SK-MEL-5 (cell line): Measurements from ENCODE around the gene ELOA. TPM values are rescaled to one million over a fixed set of nuclear protein-coding genes. Genes with fewer than 3 reads are reported as not detected.
"Not testable (repeated sequence)": the region's sequence is repeated elsewhere in the genome, so short reads cannot be mapped to it uniquely, and the experiment has no call there.

ENCODE experiments used
- DNase-seq: peaks from one replicate; pipeline ENCODE4 v3.0.0-alpha.2; 2016; ENCODE audit warnings: low read depth, low spot score
- in situ Hi-C: cut with HindIII; loops from 2 replicates; pipeline ENCODE4 v1.10.0; 2016; ENCODE audit warnings: low sequenced_read_pairs, high pct_unique_total_duplicates, low pct_unique_long_range_greater_than_20kb
- total RNA-seq: library from RNA; depleted of rRNA; stranded (reverse); fragments of >200 nt; shearing (Covaris generic); gene quantifications from 2 replicates; pipeline ENCODE4 v1.2.3, GENCODE V29; 2014

Gene ELOA
- total RNA-seq, 1 experiment from 2014 or later, result 53.4 TPM

GRCh38 chr1:23726686-23727085 is 16.6 kb upstream of the ELOA start:
- in situ Hi-C loops, result no loop called here
- no peak for DNase-seq

GRCh38 chr1:23727362-23727811 is 15.9 kb upstream of the ELOA start:
- in situ Hi-C loops, result no loop called here
- DNase-seq, result no peak

- DNase-seq, result no peak
- in situ Hi-C loops, result no loop called here
These were observed 10.7 kb upstream of the ELOA start for GRCh38 chr1:23732363-23733224.

- in situ Hi-C loops, result not testable (repeated sequence)
These were observed 10.0 kb upstream of the ELOA start for GRCh38 chr1:23733281-23733680.

GRCh38 chr1:23736437-23737134 is 6.7 kb upstream of the ELOA start:
- no peak for DNase-seq
- in situ Hi-C loops, result no loop called here

More at GRCh38 chr1:23733281-23733680, 10.0 kb upstream of the ELOA start:
- not testable (repeated sequence) for DNase-seq

GRCh38 chr1:23741609-23742008 is 1.7 kb upstream of the ELOA start:
- in situ Hi-C loops, result no loop called here
- no peak for DNase-seq

- in situ Hi-C loops, result no loop called here
- DNase-seq, result no peak
These were observed 493 bp upstream of the ELOA start for GRCh38 chr1:23742670-23743286.

GRCh38 chr1:23745515-23745914 is 2.2 kb downstream of the ELOA start:
- in situ Hi-C loops, result no loop called here
- peak; percentile 69 for DNase-seq

- in situ Hi-C loops, result no loop called here
- DNase-seq, result no peak
These were observed 4.7 kb downstream of the ELOA start for GRCh38 chr1:23748016-23748415.

- in situ Hi-C loops, result no loop called here
- peak; percentile 75 for DNase-seq
These were observed 8.0 kb downstream of the ELOA start for GRCh38 chr1:23751050-23751814.

GRCh38 chr1:23751815-23752200 is 8.5 kb downstream of the ELOA start:
- in situ Hi-C loops, result no loop called here
- no peak for DNase-seq

GRCh38 chr1:23752909-23753308 is 9.6 kb downstream of the ELOA start:
- in situ Hi-C loops, result no loop called here
- DNase-seq, result no peak

- no peak for DNase-seq
- in situ Hi-C loops, result no loop called here
These were observed 13.4 kb downstream of the ELOA start for GRCh38 chr1:23756676-23757075.

- no peak for DNase-seq
- in situ Hi-C loops, result no loop called here
These were observed 14.5 kb downstream of the ELOA start for GRCh38 chr1:23757812-23758211.

- no peak for DNase-seq
- in situ Hi-C loops, result no loop called here
These were observed 16.0 kb downstream of the ELOA start for GRCh38 chr1:23759277-23759676.

- in situ Hi-C loops, result no loop called here
These were observed 19.8 kb downstream of the ELOA start for GRCh38 chr1:23763041-23763577.

GRCh38 chr1:23768733-23769132 is 25.5 kb downstream of the ELOA start:
- in situ Hi-C loops, result no loop called here
- no peak for DNase-seq

More at GRCh38 chr1:23763041-23763577, 19.8 kb downstream of the ELOA start:
- no peak for DNase-seq
